MG63 (cell line): Measurements from ENCODE around the gene IRX3. TPM values are rescaled to one million over a fixed set of nuclear protein-coding genes. Genes with fewer than 3 reads are reported as not detected.

Source experiments
- DNase-seq: peaks from one replicate; pipeline ENCODE4 v3.0.0-alpha.2; 2020
- H3K27me3 ChIP-seq: fragments of 250-450 bp; sonication (Bioruptor Pico); 2 replicates; pipeline ENCODE4 v1.5.1; 2020; ENCODE audit warnings: mild to moderate bottlenecking, moderate library complexity
- H3K36me3 ChIP-seq: fragments of 250-450 bp; sonication (Bioruptor Pico); 2 replicates; pipeline ENCODE4 v1.5.1; 2020; ENCODE audit warnings: mild to moderate bottlenecking, moderate library complexity
- H3K4me3 ChIP-seq: fragments of 250-450 bp; sonication (Bioruptor Pico); 2 replicates; pipeline ENCODE4 v1.5.1; 2020; ENCODE audit warnings: mild to moderate bottlenecking, moderate library complexity
- H3K9me3 ChIP-seq: fragments of 250-450 bp; sonication (Bioruptor Pico); 2 replicates; pipeline ENCODE4 v1.5.1; 2020; ENCODE audit warnings: mild to moderate bottlenecking, moderate library complexity
- total RNA-seq: library from RNA; depleted of rRNA; stranded (reverse); fragments of >200 nt; shearing (Covaris generic); gene quantifications from 2 replicates; pipeline ENCODE4 v1.2.3, GENCODE V29; 2014; ENCODE audit warnings: low replicate concordance

IRX3 gene
- total RNA-seq, 1 experiment from 2014 or later: 28.8 TPM

DNA sequence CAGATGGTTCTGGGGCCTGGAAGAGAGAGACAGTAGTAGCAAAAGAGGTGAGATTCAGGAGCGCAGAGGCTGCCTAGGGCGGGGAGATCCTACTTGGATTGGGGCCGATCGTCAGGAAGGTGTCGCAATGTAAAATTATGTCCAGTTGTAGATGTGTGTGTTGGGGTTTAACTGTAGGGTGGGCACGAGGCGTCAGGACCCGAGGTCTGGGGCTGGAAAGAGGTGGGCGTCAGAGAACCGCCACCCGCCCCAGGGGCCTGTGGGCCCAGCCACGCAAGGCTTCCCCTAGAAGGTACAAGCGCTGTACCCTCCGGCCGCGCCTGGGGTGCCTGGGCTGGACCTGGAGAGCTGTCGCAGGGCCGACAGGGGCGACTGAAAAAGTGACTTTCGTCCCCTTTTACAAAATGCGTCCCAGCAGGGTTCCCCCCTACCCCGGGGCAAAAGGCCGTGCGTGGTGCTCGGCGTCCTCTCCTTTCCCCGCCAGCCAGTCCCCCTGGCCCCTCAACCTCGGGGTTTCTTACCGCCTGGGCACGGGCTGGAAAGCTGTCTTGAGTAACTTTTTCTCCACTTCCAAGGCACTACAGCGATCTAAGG lies 2.8 kb downstream of the IRX3 start:
- Histone ChIP-seq H3K27me3 (no peaks in the 10 kb centered on the region), H3K4me3 (peak overlapping the region; percentile 68), H3K9me3 (no peaks in the 10 kb centered on the region), H3K36me3 (peaks cover 37% of the 10 kb centered on the region)
- DNase-seq: no peak

DNA sequence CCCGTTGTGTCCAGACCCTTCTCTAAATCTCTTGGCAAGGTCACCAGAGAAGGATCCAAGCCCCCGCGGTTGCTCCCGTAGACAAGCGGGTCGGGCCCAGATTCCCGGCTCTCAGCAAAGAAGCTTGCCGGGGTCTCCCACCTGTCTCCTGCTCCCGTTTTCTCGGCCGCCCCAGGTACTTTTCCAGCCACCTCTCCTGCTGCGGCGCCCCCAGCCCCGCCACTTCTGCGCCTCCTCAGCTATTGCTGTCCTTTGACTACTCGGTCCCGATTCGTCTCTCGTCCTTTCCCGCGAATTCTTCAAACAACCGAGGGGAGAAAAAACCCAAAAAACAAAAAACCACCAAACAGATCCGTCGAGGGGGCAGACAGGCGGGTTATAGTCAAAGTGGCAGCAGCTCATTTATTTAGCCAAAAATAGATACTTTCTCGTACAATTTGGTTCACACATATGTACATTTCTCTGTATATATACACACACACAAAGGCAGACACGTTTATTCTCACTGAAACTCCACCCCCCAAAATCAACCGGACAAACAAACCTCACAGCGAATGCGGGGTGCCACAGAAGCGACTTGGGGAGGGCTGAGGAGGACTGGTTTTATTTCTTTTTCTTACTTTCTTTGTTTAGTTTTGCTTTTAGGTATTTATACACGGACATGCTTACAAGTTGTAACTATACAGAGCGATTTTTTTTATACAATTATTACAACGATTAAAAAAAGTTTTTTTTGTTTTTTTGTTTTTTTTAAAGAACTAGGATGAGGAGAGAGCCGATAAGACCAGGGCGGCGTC lies 3.5 kb downstream of the IRX3 start:
- DNase-seq: no peak
- peaks cover 37% of the 10 kb centered on the region for H3K36me3 ChIP-seq
- H3K9me3 ChIP-seq: no peaks in the 10 kb centered on the region
- H3K4me3 ChIP-seq: peak overlapping the region; percentile 68; the same call in 1 of the 2 replicates
- H3K27me3 ChIP-seq: no peaks in the 10 kb centered on the region

DNA sequence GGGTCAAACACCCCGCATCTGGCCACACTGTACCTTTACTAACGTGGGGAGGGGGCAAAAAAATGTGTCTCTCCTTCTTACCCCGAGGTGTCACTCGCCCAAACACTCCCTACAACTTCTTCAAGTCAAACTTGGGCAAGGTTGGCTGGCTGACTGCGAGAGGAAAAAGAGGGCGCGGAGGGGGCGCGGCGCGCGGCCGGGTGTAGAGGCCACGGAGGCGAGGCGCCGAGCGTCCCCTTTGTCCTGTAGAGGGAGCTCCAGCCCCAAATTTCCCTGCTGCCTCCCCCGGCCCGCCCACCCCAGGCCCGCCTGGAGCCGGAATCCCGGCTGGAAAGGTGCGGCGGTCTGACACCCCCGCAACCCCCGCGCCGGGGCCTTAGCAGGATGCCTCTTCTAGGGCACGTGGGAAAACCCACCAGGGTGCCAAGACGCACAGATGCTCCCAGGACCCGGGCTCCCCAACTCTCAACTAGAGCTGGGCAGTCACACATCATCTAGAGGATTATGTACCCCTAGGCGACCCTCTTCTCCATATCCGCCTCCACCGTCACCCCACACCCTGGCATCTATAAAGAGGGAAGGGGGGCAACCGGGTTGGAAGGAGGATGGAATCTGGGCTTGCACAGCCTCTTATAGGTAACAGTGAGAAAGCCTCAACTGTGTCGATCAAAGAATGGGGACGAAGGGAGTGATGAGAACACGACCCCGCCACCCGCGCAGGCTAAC lies 4.2 kb downstream of the IRX3 start:
- Histone ChIP-seq H3K9me3 (no peaks in the 10 kb centered on the region), H3K27me3 (no peaks in the 10 kb centered on the region), H3K36me3 (peaks cover 37% of the 10 kb centered on the region), H3K4me3 (no peak overlapping the region)
- peak; percentile 33 for DNase-seq

DNA sequence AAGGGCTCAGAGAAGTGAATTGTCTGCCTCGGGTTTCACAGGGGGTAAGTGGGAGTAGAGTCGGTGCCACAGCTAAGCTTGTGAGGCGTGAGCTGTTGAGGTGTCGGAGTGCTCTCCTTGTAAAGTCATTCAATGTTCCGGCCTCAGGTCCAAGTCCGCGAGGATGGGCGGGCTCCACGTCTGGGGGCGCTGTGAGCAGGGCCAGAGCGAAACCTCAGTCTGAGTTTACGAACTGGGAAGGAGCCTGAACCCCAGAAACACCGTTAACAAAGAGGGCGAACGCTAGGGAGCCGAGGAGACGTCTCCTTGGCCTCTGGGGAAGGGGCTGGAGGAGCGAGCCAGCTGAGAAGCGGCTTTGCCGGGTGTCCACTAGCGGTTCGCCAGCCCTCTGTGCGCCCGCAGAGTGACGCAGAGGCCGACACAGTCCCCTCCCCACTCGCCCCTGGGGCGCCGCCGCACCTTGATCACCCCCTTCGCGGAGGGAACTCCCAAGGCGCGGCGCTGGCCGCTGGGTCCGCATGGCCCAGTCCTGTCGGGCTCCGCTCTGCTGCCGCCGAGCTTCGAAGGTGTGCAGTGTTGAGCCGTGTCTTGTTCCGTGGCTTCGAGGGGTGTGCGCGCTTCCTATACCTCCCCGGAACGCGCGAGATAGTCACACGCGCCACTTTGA lies 4.9 kb downstream of the IRX3 start:
- Histone ChIP-seq H3K36me3 (peaks cover 37% of the 10 kb centered on the region), H3K27me3 (no peaks in the 10 kb centered on the region), H3K4me3 (no peak overlapping the region), H3K9me3 (no peaks in the 10 kb centered on the region)
- no peak for DNase-seq

DNA sequence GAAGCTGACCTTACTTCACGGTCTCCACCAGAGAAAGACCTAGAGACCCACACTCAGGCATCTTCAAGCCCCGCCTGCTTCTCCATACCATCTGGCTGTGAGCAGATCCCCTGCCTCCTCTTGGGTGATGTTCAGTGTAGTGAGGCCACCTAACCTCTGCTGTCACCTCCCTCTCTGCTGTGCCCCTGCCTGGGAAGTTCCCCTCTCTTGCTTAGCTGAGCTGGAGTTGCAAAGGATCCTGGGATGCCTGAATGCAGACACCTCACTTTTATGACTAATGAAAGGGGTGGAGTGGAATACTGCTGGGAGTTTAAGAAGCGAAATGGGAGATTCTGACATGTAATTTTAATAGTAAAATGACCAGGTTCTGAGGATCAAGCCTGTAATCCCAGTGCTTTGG lies 5.8 kb downstream of the IRX3 start:
- Histone ChIP-seq H3K27me3 (no peaks in the 10 kb centered on the region), H3K4me3 (no peak overlapping the region), H3K36me3 (peaks cover 37% of the 10 kb centered on the region), H3K9me3 (no peaks in the 10 kb centered on the region)
- peak; percentile 36 for DNase-seq

DNA sequence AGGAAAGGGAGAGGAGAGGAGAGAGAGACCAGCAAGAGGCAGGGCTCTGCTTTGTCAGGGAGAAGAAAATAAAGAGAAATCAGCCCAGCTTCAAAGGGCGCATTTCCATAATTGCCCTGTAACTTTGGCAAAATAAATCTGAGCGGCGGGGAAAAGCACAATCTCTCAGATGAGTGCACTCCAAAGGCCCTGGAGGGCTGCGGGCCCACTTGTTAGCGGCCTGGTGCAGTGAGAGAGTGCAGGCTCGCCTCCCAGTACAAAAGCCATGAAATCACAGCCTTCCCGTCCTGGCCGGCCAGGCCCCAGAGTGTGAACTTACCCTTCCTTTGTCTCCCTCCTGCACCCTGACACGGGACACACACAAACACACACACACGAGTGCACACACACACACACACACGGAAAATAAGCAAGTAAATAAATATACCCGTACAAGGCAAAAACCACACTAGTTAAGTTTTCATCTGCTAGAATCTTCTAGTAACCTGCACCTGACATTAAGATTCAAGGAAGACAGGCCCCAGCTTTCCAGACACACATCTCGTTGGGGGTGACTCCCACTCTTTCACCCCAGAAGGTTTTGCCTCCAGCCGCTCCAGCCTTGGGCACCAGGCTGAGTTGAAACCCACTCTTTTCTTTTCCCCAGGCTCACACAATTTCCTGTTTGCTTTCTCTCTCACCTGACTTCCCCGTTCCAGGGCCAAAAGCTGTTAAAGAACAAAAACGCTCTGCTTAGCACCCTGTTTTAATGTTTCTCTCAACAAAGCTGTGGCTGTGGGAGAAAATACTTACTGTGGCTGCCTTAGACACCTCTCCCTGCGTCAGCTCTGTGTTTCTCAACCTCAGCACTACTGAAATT lies 8.5 kb downstream of the IRX3 start:
- H3K9me3 ChIP-seq: no peaks in the 10 kb centered on the region
- DNase-seq: no peak
- H3K27me3 ChIP-seq: no peaks in the 10 kb centered on the region
- no peak overlapping the region for H3K4me3 ChIP-seq
- H3K36me3 ChIP-seq: peaks cover 18% of the 10 kb centered on the region

DNA sequence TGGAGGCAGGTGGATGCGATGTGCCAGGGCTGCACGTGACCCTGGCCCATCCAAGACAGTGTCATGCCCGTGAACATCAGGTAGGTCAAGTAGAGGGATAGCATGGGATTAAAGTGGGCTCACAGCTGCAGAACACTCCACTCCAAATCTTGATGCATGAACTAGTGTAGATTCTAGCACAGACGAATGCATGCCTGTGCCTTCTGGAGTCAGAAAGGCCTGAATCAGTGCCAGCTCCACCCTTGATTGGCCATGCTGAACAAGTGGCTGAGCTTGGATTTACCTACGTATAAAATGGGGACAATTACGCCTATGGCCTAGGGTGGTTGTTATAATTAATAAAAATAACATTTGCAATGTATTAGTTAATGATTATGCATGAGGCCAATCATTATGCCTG lies 10.6 kb downstream of the IRX3 start:
- no peak for DNase-seq
- no peaks in the 10 kb centered on the region for H3K27me3 ChIP-seq
- H3K9me3 ChIP-seq: no peaks in the 10 kb centered on the region
- H3K4me3 ChIP-seq: no peak overlapping the region
- H3K36me3 ChIP-seq: no peaks in the 10 kb centered on the region

DNA sequence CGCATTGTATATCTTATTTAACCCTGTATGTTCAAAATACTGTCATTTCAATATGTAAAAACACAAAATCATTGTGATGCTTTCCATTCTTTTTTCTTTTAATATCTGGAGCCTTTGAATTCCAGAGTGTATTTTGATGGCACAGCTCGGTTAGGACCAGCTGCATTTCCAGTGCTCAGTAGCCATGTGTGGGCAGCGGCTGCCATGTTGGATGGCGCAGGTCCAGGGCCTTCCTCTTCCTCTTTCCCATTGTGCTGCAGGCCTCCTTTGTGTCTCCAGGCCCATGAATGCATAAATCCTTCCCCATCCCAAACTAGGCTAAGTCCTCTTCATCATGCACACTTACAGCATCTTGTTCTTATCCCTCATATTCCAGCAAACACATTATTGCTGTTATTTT lies 13.0 kb downstream of the IRX3 start:
- H3K4me3 ChIP-seq: no peak overlapping the region
- H3K9me3 ChIP-seq: no peaks in the 10 kb centered on the region
- no peaks in the 10 kb centered on the region for H3K27me3 ChIP-seq
- no peak for DNase-seq
- no peaks in the 10 kb centered on the region for H3K36me3 ChIP-seq

DNA sequence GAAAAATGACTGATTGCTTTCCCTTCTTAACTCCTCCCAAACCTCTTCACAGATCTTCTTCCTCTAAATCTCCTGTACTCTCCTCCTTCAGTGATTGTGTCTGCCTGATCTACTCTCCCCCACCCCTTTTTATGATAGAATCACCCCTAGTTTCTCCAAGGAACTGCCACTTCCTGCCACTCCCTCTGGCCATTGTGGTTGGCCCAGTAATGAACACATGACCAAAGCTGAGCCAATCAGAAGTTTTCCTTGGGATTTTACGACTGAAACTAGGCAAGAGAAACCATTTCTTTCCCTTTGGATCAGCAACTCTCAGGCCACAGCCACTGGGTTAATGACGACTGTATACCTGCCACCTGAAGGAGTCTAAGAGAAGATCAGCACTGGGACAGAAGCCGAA lies 15.9 kb downstream of the IRX3 start:
- DNase-seq: no peak
- no peak overlapping the region for H3K4me3 ChIP-seq
- H3K9me3 ChIP-seq: no peaks in the 10 kb centered on the region
- H3K36me3 ChIP-seq: no peaks in the 10 kb centered on the region
- no peaks in the 10 kb centered on the region for H3K27me3 ChIP-seq

DNA sequence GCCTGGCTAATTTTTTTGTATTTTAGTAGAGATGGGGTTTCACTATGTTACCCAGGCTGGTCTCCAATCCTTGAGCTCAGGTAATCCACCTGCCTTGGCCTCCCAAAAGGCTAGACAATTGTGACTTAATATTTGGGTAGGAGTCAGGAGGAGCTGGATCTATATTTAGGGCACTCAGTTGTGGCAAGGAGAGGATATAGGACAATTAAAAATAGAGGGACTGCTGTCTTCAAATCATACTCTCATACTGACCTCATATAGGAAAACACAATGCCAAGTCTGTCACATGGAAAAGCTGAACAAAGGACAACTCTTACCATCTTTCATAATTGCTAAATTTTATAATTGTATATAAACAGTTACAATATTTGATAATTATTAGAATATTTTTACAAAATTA lies 17.1 kb downstream of the IRX3 start:
- Histone ChIP-seq H3K9me3 (no peaks in the 10 kb centered on the region), H3K27me3 (no peaks in the 10 kb centered on the region), H3K4me3 (no peak overlapping the region), H3K36me3 (no peaks in the 10 kb centered on the region)
- DNase-seq: no peak

DNA sequence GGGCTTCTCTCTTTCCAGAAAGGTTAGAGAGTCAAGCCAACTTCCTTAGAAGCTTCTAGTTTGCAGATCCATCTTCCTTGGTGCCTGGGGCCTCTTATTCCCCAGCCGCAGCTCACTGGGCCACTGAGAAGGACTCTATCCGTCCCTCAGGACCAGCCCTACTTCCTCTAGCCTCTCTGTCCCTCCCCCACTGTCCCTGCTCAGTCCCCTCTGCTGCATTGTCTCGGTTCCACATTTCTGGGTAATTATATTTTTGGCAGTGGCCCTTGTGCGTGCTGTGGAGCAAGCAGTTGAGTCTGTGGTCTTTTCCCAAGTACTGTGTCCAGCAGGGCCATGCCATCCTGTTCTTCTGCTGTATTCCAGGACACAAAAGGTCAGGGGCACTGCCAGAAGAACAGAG lies 17.8 kb downstream of the IRX3 start:
- Histone ChIP-seq H3K9me3 (no peaks in the 10 kb centered on the region; the same call in 1 of the 2 replicates), H3K27me3 (no peaks in the 10 kb centered on the region; the same call in 1 of the 2 replicates), H3K4me3 (no peak overlapping the region), H3K36me3 (no peaks in the 10 kb centered on the region)
- no peak for DNase-seq

DNA sequence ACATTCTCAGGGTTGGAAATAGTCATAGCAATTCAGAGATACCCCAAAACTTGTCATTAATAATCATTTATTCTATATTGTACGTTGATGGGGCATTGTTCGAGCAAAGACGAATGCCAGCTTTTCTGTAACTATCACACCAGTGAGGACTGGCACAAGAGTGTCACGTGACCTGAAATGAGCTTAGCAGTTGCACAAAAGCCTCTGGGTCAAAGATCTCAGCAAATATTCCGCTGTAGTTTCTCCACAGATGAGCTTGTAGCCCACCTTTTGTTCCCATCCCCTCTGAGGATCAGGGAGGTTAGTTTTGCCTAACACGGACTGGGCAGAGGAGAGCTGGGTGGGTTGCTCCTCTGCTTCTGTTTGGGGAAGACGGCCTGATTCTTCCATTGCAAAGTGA lies 18.2 kb downstream of the IRX3 start:
- no peaks in the 10 kb centered on the region; the same call in 1 of the 2 replicates for H3K9me3 ChIP-seq
- DNase-seq: no peak
- H3K4me3 ChIP-seq: no peak overlapping the region
- H3K27me3 ChIP-seq: peaks cover 3% of the 10 kb centered on the region; the same call in 1 of the 2 replicates
- H3K36me3 ChIP-seq: no peaks in the 10 kb centered on the region

DNA sequence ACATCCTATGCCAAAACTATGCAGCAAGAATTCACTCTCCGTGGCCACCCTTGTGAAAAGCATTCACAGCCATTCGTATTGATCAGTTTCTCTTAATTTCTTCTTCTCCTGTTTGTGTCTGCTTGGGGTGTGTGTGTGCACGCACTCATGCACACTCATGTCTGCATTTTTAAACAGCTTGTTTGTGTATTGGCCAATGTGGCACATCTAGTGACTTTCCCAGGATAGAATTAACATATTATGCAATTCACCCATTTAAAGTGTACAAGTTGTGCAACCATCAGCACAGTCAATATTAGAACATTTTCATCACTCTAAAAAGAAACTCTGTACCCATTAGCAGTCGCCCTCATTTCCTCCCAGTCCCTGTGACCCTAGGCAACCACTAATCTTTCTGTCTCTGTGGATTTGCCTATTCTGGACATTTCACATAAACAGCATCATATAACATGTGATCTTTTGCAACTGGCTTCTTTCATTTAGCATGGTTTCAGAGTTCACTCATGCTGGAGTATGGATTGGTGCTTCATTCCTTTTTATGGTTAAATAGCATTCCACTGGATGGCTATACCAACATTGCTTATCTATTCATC lies 20.1 kb downstream of the IRX3 start:
- DNase-seq: no peak
- no peaks in the 10 kb centered on the region for H3K36me3 ChIP-seq
- H3K9me3 ChIP-seq: no peaks in the 10 kb centered on the region; the same call in 1 of the 2 replicates
- no peak overlapping the region for H3K4me3 ChIP-seq
- peaks cover 9% of the 10 kb centered on the region for H3K27me3 ChIP-seq

DNA sequence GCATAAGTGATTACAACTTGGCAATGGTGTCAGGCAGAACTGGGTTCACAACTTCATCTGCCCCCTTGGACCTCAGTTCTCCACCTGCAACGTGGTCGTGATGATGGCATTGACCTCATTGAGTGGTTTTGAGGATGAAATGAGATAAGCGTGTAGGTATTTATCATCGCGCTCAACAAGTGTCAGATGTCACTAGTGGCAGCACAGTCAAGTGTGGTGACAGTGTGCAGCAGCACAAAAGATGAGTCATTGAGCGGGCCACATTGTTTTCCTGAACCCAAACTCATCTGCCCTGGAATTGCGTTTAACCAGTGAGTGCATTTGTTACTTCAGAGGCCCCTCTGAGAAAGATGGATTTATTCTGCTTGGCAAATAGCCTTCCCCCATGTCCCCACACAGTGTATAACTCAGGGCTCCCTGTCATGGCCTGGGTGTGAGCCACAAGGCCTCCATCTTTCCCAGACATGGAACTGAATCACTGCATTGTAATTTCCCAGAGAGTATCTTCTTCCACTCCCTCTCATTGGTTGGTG lies 20.9 kb downstream of the IRX3 start:
- no peak overlapping the region for H3K4me3 ChIP-seq
- peaks cover 10% of the 10 kb centered on the region for H3K27me3 ChIP-seq
- no peaks in the 10 kb centered on the region; the same call in 1 of the 2 replicates for H3K9me3 ChIP-seq
- no peak for DNase-seq
- no peaks in the 10 kb centered on the region for H3K36me3 ChIP-seq

DNA sequence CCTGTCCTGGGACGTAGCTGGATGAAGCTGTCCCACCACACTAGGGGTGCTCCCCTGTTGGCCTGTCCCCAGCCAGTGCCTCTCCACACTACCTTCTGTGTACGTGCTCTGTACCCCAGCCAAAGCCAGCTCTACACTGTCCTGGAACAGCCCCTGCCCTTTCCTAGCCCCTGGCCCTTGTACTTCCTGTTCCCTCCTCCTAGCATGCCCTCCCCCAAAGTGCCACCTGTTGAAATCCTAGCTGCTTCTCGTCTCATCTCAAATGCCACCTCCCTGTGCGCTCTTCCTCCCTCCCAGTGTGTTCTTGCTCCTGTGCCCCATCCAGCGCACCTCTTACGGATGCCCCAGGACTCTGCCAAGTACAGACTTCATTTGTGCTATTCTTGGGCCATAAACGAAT lies 33.5 kb downstream of the IRX3 start:
- no peaks in the 10 kb centered on the region for H3K27me3 ChIP-seq
- H3K36me3 ChIP-seq: no peaks in the 10 kb centered on the region
- H3K9me3 ChIP-seq: no peaks in the 10 kb centered on the region
- no peak overlapping the region for H3K4me3 ChIP-seq
- no peak for DNase-seq
